ENCODE measurements around the gene DYNC1I1.

Gene DYNC1I1

DNA sequence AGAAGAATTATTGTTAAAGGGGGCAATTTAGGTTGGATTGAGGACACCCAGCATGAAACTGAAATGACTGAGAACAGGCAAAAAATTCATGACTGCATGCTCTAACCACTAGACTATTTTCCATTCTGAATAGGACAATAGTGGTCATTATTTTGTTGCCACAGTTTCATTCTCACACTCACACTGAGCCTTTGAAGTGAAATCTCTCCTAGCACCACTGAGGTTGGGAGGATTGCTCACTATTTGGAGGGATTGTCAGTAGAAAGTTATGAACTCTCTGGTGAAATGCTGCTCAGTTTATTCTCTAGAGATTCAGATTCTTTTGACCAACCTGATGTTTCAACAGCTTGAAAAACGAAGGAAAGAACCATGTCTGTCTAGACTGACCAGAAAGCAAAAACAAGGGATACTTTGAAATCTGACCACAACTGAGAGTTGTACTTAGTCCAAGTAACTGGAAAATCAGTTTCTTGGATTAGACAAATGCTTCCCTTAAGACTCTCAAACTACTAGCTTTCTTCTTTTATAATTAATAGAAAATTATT lies 191.2 kb downstream of the DYNC1I1 start:
- Mint-ChIP-seq H3K36me3 (ENCODE audit: low read depth) (no peaks in the 10 kb centered on the region), H3K4me3 (no peak overlapping the region), H3K4me1 (no peaks in the 10 kb centered on the region), H3K27ac (no peak overlapping the region), H3K9me3 (peaks cover 8% of the 10 kb centered on the region), H3K27me3 (ENCODE audit: low read depth) (no peaks in the 10 kb centered on the region)
- TF ChIP-seq, protein P1, sequence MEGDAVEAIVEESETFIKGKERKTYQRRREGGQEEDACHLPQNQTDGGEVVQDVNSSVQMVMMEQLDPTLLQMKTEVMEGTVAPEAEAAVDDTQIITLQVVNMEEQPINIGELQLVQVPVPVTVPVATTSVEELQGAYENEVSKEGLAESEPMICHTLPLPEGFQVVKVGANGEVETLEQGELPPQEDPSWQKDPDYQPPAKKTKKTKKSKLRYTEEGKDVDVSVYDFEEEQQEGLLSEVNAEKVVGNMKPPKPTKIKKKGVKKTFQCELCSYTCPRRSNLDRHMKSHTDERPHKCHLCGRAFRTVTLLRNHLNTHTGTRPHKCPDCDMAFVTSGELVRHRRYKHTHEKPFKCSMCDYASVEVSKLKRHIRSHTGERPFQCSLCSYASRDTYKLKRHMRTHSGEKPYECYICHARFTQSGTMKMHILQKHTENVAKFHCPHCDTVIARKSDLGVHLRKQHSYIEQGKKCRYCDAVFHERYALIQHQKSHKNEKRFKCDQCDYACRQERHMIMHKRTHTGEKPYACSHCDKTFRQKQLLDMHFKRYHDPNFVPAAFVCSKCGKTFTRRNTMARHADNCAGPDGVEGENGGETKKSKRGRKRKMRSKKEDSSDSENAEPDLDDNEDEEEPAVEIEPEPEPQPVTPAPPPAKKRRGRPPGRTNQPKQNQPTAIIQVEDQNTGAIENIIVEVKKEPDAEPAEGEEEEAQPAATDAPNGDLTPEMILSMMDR (IDR thresholded peaks at IDR 0.05; ENCODE audit: unreplicated experiment in 3 of 3), result no peak

DNA sequence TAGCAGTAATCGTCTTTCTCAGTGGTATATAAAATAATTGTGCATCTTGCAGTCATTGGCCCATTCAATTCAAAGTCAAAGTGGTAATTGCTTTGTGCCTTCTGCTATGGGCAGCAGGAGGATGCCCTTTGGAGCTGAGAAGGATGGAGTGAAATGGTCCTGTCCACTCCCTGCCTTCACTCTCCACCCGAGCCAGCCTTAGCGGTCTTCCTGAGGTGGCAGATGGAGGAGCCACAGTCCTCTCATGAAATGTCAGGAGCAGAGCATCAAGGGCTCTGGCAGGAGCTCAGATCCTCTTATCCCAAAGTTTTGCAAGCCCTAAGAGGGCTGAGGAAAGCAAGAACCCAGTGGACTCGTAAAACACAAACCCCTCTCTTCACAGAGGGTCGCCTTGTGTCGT lies 199.4 kb downstream of the DYNC1I1 start:
- TF ChIP-seq, protein P1 (IDR thresholded peaks at IDR 0.05; ENCODE audit: unreplicated experiment in 3 of 3), result no peak
- H3K4me3 Mint-ChIP-seq, result no peak overlapping the region
- H3K36me3 Mint-ChIP-seq (ENCODE audit: low read depth), result no peaks in the 10 kb centered on the region
- H3K9me3 Mint-ChIP-seq, result no peaks in the 10 kb centered on the region
- peaks cover 17% of the 10 kb centered on the region for H3K4me1 Mint-ChIP-seq
- H3K27ac Mint-ChIP-seq, result peak overlapping the region in 2 of 3 experiments; percentile 74 to 83
- no peaks in the 10 kb centered on the region for H3K27me3 Mint-ChIP-seq (ENCODE audit: low read depth)

DNA sequence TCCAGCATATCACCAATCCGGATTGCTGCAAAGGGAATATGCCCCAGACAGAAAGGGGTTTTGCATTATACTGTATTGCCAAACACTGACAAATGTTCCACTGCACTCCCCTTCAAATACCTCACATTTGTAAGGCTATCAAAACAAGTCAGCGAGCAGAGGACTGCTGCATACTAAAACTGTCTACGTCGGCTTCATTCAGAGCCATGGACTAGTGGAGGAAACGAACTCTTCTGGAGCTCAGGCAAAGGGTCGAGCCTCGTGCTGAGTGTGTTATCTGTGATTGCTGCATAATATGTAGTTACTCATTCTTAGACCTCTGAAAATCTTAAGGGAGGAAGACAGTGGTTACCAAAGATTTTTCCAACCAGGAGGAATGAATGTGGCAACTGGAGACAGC lies 200.2 kb downstream of the DYNC1I1 start:
- peak overlapping the region in 1 of 3 experiments; percentile 7 for H3K4me3 Mint-ChIP-seq
- H3K27ac Mint-ChIP-seq, result peak overlapping the region; percentile 44 to 83 (median 74)
- H3K27me3 Mint-ChIP-seq (ENCODE audit: low read depth), result no peaks in the 10 kb centered on the region
- H3K4me1 Mint-ChIP-seq, result peaks cover 17% of the 10 kb centered on the region
- TF ChIP-seq, protein P1 (IDR thresholded peaks at IDR 0.05; ENCODE audit: unreplicated experiment in 3 of 3), result no peak
- no peaks in the 10 kb centered on the region for H3K9me3 Mint-ChIP-seq
- no peaks in the 10 kb centered on the region for H3K36me3 Mint-ChIP-seq (ENCODE audit: low read depth)

DNA sequence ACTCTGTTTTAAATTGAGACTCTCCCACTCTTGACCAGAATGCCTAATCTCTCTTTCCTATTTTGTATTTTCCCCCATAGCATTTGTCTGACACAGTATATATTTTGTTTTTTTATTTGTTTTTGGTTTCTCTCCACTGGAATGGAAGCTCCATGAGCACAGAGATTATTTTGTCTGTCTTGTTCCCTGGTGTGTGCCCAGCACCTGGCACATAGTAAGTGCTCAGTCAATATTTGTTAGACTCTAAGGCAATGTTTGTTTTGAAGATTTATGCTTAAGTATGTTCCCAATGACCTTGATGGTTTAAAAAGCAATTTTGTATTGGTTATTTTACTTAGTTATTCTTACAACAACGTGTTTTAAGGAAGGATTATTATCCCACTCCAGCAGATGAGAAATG lies 201.8 kb downstream of the DYNC1I1 start:
- Mint-ChIP-seq H3K27ac (no peak overlapping the region), H3K4me1 (peaks cover 17% of the 10 kb centered on the region), H3K4me3 (no peak overlapping the region), H3K9me3 (no peaks in the 10 kb centered on the region), H3K36me3 (ENCODE audit: low read depth) (no peaks in the 10 kb centered on the region), H3K27me3 (ENCODE audit: low read depth) (no peaks in the 10 kb centered on the region)
- TF ChIP-seq, protein P1 (IDR thresholded peaks at IDR 0.05; ENCODE audit: unreplicated experiment in 3 of 3), result no peak

DNA sequence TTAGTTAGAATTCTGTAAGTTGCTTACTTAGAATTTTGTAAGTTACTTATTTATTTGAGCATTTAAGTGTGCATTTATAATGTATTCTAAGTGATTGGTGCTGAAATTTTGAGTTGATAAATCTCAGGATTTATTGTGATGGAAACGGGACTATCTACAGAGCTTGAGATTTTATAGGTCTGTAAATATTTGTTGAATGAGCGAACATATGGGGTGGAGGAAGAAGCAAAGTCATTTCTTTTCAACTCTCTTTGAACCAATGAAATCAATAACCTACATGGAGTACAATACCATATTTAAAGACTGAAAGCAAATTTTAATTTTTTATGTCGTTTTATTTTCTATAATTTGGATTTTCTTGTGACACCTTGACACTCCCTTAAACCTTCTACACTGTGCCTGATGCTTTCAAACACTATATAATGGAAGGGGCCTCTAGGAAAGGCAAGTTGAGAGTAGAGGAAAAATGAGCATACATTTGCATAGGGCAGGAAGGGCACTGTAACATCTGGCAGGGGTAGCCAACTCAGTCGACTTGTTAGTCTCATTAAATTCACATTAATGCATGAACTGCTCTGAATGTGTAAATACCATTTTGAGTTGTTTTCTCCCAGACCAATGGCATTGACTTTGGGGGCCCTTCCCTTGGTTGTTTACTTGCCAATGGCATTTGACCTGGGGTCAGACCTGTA lies 204.2 kb downstream of the DYNC1I1 start:
- no peak overlapping the region for H3K4me3 Mint-ChIP-seq

More for the DNA sequence above, 204.2 kb downstream of the DYNC1I1 start:
- TF ChIP-seq, protein P1 (IDR thresholded peaks at IDR 0.05; ENCODE audit: unreplicated experiment in 3 of 3), result no peak
- Mint-ChIP-seq H3K9me3 (no peaks in the 10 kb centered on the region), H3K4me1 (peaks cover 10% of the 10 kb centered on the region), H3K27me3 (ENCODE audit: low read depth) (no peaks in the 10 kb centered on the region), H3K36me3 (ENCODE audit: low read depth) (no peaks in the 10 kb centered on the region), H3K27ac (no peak overlapping the region)
